Loucy (cell line): ENCODE data around the gene TPM2.
A peak's percentile ranks its signal among the peaks of the same experiment; 100 is the strongest.

Source experiments
- CTCF ChIP-seq: fragments of 200-600 bp; sonication (generic); conservative IDR thresholded peaks from 2 replicates; pipeline ENCODE4 v1.5.1; 2014; ENCODE audit warnings: mild to moderate bottlenecking, antibody characterized with exemption, low read length
- EZH2phosphoT487 ChIP-seq: fragments of 200-600 bp; IDR thresholded peaks from 2 replicates; pipeline ENCODE4 v1.6.1; 2018; ENCODE audit warnings: antibody characterized with exemption, mild to moderate bottlenecking, moderate library complexity, borderline replicate concordance

GRCh38 chr9:35726931-35727330 is 37.2 kb upstream of the TPM2 start:
- TF ChIP-seq CTCF (peak; percentile 70), EZH2phosphoT487 (no peak)
